Measurements from ENCODE around the gene TLE3.

TLE3 gene

GRCh38 chr15:70017801-70018200, 79.9 kb downstream of the TLE3 start:
- H3K4me1 ChIP-seq (ENCODE audit: insufficient read depth, low read length) = no peaks in the 10 kb centered on the region
- H4K20me1 ChIP-seq (ENCODE audit: insufficient read depth, low read length) = no peaks in the 10 kb centered on the region; the same call in 1 of the 2 replicates
- no peak overlapping the region for H3K4me2 ChIP-seq (ENCODE audit: insufficient read depth, low read length)
- DNase-seq (no peak), ATAC-seq (ENCODE audit: insufficient read depth, low read depth) (no peak)
- H3K36me3 ChIP-seq (ENCODE audit: insufficient read depth, low read length) = no peaks in the 10 kb centered on the region
- H3K9me3 ChIP-seq (ENCODE audit: insufficient read depth, low read length, severe bottlenecking) = peaks cover 4% of the 10 kb centered on the region
- peaks cover 9% of the 10 kb centered on the region for H3K27me3 ChIP-seq (ENCODE audit: insufficient read depth, low read length, poor library complexity)
- H3K9ac ChIP-seq (ENCODE audit: low read depth, low read length) = no peak overlapping the region
- no peak overlapping the region for H2AFZ ChIP-seq (ENCODE audit: low read depth, low read length)
- no peak for TF ChIP-seq EZH2 (IDR thresholded peaks at IDR 0.05; ENCODE audit: borderline replicate concordance, low read depth, low read length, severe bottlenecking)
- TF ChIP-seq CTCF (IDR thresholded peaks at IDR 0.05; ENCODE audit: borderline replicate concordance, extremely low read depth, low read length, poor library complexity, severe bottlenecking) = no peak
- H3K4me3 ChIP-seq (ENCODE audit: low read depth in 1 of 2, low read length in 2 of 2) = no peak overlapping the region
- H3K27ac ChIP-seq (ENCODE audit: low read length) = no peak overlapping the region
- no peaks in the 10 kb centered on the region for H3K79me2 ChIP-seq (ENCODE audit: insufficient read depth, low read length)

- DNase-seq (no peak), ATAC-seq (ENCODE audit: insufficient read depth, low read depth) (no peak)
- no peak overlapping the region for H3K4me3 ChIP-seq (ENCODE audit: low read depth in 1 of 2, low read length in 2 of 2)
- H3K27ac ChIP-seq (ENCODE audit: low read length) = no peak overlapping the region
- H3K36me3 ChIP-seq (ENCODE audit: insufficient read depth, low read length) = no peaks in the 10 kb centered on the region
- H3K79me2 ChIP-seq (ENCODE audit: insufficient read depth, low read length) = no peaks in the 10 kb centered on the region
- TF ChIP-seq CTCF (IDR thresholded peaks at IDR 0.05; ENCODE audit: borderline replicate concordance, extremely low read depth, low read length, poor library complexity, severe bottlenecking) = no peak
- TF ChIP-seq EZH2 (IDR thresholded peaks at IDR 0.05; ENCODE audit: borderline replicate concordance, low read depth, low read length, severe bottlenecking) = no peak
- no peaks in the 10 kb centered on the region for H3K4me1 ChIP-seq (ENCODE audit: insufficient read depth, low read length)
- H3K4me2 ChIP-seq (ENCODE audit: insufficient read depth, low read length) = no peak overlapping the region
- H4K20me1 ChIP-seq (ENCODE audit: insufficient read depth, low read length) = no peaks in the 10 kb centered on the region; the same call in 1 of the 2 replicates
- no peak overlapping the region for H2AFZ ChIP-seq (ENCODE audit: low read depth, low read length)
- H3K27me3 ChIP-seq (ENCODE audit: insufficient read depth, low read length, poor library complexity) = peaks cover 9% of the 10 kb centered on the region
- no peaks in the 10 kb centered on the region for H3K9me3 ChIP-seq (ENCODE audit: insufficient read depth, low read length, severe bottlenecking)
- no peak overlapping the region for H3K9ac ChIP-seq (ENCODE audit: low read depth, low read length)
Measured at GRCh38 chr15:70017025-70017424, 80.7 kb downstream of the TLE3 start.

- H3K36me3 ChIP-seq (ENCODE audit: insufficient read depth, low read length) = no peaks in the 10 kb centered on the region
Measured at GRCh38 chr15:70016511-70016994, 81.2 kb downstream of the TLE3 start.

More at GRCh38 chr15:70016511-70016994, 81.2 kb downstream of the TLE3 start:
- H2AFZ ChIP-seq (ENCODE audit: low read depth, low read length) = no peak overlapping the region
- H3K4me3 ChIP-seq (ENCODE audit: low read depth in 1 of 2, low read length in 2 of 2) = no peak overlapping the region
- H3K79me2 ChIP-seq (ENCODE audit: insufficient read depth, low read length) = no peaks in the 10 kb centered on the region
- H3K9ac ChIP-seq (ENCODE audit: low read depth, low read length) = no peak overlapping the region
- no peaks in the 10 kb centered on the region; the same call in 1 of the 2 replicates for H4K20me1 ChIP-seq (ENCODE audit: insufficient read depth, low read length)
- no peak overlapping the region for H3K27ac ChIP-seq (ENCODE audit: low read length)
- H3K9me3 ChIP-seq (ENCODE audit: insufficient read depth, low read length, severe bottlenecking) = no peaks in the 10 kb centered on the region
- peaks cover 9% of the 10 kb centered on the region for H3K27me3 ChIP-seq (ENCODE audit: insufficient read depth, low read length, poor library complexity)
- no peak for TF ChIP-seq CTCF (IDR thresholded peaks at IDR 0.05; ENCODE audit: borderline replicate concordance, extremely low read depth, low read length, poor library complexity, severe bottlenecking)
- TF ChIP-seq EZH2 (IDR thresholded peaks at IDR 0.05; ENCODE audit: borderline replicate concordance, low read depth, low read length, severe bottlenecking) = no peak
- no peak overlapping the region for H3K4me2 ChIP-seq (ENCODE audit: insufficient read depth, low read length)
- ATAC-seq (ENCODE audit: insufficient read depth, low read depth) (peak; percentile 19; the same call in 1 of the 3 replicates), DNase-seq (no peak)
- H3K4me1 ChIP-seq (ENCODE audit: insufficient read depth, low read length) = no peaks in the 10 kb centered on the region

Measured in DND-41 (cell line).